ENCODE results near the gene TPRG1. TPM values are rescaled to one million over a fixed set of nuclear protein-coding genes. Genes with fewer than 3 reads are reported as not detected.

Gene TPRG1
- total RNA-seq, 1 experiment from 2014 or later, result 0.55 TPM

DNA sequence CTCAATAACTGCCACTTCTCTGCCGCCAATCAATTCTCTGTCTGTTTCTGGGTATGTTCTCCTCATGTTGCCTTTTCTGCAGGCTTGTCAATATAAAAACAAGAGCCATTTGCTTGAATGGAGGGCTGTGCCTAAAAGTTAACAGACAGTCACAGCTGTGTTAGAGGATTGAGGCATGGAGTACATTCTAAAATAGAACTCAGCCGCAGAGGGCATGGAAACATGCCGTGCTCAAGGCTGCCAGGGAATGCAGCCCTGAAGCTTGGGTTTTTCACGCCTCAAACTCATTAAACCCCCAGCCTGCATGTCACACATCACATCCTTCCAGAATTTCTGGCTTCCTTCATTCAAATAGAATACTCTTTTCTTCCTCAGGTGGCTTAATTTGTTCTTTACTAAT, 166.6 kb downstream of the TPRG1 start:
- ChIA-PET POLR2A (interaction anchor here (0.6 kb wide), 1 partner anchor 1523 kb away, joined by 6 read pairs; no protein-coding TSS in a partner anchor), CTCF (interaction anchor here (1.0 kb wide), 1 partner anchor 43 kb away, joined by 3 read pairs; no protein-coding TSS in a partner anchor)
- Mint-ChIP-seq H3K36me3 (no peaks in the 10 kb centered on the region), H3K27ac (no peak overlapping the region), H3K27me3 (ENCODE audit: low read depth) (no peaks in the 10 kb centered on the region), H3K9me3 (no peaks in the 10 kb centered on the region), H3K4me3 (no peak overlapping the region), H3K4me1 (0 out of 2 replicates have a peak, but pooled peaks cover 2% of the 10 kb centered on the region)
- DNase-seq (ENCODE audit: low spot score) (no peak), ATAC-seq (no peak)
- TF ChIP-seq, protein P1, sequence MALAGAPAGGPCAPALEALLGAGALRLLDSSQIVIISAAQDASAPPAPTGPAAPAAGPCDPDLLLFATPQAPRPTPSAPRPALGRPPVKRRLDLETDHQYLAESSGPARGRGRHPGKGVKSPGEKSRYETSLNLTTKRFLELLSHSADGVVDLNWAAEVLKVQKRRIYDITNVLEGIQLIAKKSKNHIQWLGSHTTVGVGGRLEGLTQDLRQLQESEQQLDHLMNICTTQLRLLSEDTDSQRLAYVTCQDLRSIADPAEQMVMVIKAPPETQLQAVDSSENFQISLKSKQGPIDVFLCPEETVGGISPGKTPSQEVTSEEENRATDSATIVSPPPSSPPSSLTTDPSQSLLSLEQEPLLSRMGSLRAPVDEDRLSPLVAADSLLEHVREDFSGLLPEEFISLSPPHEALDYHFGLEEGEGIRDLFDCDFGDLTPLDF (CRISPR knock-in tag; IDR thresholded peaks at IDR 0.05), result no peak

DNA sequence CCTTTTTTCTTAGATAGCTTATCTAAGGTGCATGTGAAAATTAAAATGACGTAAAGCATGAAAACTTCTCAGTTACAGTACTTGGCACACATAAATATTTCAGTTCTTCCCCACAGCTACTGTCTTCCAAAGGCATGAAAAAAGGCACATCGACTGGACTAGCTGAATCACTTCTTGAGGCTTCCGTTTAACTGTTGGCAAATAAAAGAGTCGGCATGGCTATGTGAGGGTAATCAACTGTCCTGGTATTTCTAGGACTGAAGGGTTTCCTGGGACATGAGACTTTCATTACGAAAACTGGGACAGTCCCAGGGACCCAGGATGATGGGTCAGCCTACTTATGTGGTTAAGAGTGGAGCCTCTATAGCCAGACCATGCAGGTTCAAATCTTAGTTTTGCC, 168.2 kb downstream of the TPRG1 start:
- H3K4me1 Mint-ChIP-seq, result 0 out of 2 replicates have a peak, but pooled peaks cover 2% of the 10 kb centered on the region
- no peak for TF ChIP-seq CREB1 (CRISPR knock-in tag; IDR thresholded peaks at IDR 0.05)
- TF ChIP-seq SMAD3 (CRISPR knock-in tag; IDR thresholded peaks at IDR 0.05; ENCODE audit: borderline replicate concordance), result no peak
- TF ChIP-seq, protein P2, sequence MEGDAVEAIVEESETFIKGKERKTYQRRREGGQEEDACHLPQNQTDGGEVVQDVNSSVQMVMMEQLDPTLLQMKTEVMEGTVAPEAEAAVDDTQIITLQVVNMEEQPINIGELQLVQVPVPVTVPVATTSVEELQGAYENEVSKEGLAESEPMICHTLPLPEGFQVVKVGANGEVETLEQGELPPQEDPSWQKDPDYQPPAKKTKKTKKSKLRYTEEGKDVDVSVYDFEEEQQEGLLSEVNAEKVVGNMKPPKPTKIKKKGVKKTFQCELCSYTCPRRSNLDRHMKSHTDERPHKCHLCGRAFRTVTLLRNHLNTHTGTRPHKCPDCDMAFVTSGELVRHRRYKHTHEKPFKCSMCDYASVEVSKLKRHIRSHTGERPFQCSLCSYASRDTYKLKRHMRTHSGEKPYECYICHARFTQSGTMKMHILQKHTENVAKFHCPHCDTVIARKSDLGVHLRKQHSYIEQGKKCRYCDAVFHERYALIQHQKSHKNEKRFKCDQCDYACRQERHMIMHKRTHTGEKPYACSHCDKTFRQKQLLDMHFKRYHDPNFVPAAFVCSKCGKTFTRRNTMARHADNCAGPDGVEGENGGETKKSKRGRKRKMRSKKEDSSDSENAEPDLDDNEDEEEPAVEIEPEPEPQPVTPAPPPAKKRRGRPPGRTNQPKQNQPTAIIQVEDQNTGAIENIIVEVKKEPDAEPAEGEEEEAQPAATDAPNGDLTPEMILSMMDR (IDR thresholded peaks at IDR 0.05), result no peak
- no peak for TF ChIP-seq EMX1 (CRISPR knock-in tag; IDR thresholded peaks at IDR 0.05)
- TF ChIP-seq MYBL2 (CRISPR knock-in tag; IDR thresholded peaks at IDR 0.05), result no peak
- TF ChIP-seq SP1 (CRISPR knock-in tag; conservative IDR thresholded peaks at IDR 0.05), result no peak
- no peak for TF ChIP-seq ZBTB21 (CRISPR knock-in tag; IDR thresholded peaks at IDR 0.05; ENCODE audit: borderline replicate concordance)
- TF ChIP-seq, protein P3, sequence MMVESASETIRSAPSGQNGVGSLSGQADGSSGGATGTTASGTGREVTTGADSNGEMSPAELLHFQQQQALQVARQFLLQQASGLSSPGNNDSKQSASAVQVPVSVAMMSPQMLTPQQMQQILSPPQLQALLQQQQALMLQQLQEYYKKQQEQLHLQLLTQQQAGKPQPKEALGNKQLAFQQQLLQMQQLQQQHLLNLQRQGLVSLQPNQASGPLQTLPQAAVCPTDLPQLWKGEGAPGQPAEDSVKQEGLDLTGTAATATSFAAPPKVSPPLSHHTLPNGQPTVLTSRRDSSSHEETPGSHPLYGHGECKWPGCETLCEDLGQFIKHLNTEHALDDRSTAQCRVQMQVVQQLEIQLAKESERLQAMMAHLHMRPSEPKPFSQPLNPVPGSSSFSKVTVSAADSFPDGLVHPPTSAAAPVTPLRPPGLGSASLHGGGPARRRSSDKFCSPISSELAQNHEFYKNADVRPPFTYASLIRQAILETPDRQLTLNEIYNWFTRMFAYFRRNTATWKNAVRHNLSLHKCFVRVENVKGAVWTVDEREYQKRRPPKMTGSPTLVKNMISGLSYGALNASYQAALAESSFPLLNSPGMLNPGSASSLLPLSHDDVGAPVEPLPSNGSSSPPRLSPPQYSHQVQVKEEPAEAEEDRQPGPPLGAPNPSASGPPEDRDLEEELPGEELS (CRISPR knock-in tag; IDR thresholded peaks at IDR 0.05), result no peak
- TF ChIP-seq, protein P4, sequence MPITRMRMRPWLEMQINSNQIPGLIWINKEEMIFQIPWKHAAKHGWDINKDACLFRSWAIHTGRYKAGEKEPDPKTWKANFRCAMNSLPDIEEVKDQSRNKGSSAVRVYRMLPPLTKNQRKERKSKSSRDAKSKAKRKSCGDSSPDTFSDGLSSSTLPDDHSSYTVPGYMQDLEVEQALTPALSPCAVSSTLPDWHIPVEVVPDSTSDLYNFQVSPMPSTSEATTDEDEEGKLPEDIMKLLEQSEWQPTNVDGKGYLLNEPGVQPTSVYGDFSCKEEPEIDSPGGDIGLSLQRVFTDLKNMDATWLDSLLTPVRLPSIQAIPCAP (CRISPR knock-in tag; IDR thresholded peaks at IDR 0.05), result no peak
- TF ChIP-seq, protein P5, sequence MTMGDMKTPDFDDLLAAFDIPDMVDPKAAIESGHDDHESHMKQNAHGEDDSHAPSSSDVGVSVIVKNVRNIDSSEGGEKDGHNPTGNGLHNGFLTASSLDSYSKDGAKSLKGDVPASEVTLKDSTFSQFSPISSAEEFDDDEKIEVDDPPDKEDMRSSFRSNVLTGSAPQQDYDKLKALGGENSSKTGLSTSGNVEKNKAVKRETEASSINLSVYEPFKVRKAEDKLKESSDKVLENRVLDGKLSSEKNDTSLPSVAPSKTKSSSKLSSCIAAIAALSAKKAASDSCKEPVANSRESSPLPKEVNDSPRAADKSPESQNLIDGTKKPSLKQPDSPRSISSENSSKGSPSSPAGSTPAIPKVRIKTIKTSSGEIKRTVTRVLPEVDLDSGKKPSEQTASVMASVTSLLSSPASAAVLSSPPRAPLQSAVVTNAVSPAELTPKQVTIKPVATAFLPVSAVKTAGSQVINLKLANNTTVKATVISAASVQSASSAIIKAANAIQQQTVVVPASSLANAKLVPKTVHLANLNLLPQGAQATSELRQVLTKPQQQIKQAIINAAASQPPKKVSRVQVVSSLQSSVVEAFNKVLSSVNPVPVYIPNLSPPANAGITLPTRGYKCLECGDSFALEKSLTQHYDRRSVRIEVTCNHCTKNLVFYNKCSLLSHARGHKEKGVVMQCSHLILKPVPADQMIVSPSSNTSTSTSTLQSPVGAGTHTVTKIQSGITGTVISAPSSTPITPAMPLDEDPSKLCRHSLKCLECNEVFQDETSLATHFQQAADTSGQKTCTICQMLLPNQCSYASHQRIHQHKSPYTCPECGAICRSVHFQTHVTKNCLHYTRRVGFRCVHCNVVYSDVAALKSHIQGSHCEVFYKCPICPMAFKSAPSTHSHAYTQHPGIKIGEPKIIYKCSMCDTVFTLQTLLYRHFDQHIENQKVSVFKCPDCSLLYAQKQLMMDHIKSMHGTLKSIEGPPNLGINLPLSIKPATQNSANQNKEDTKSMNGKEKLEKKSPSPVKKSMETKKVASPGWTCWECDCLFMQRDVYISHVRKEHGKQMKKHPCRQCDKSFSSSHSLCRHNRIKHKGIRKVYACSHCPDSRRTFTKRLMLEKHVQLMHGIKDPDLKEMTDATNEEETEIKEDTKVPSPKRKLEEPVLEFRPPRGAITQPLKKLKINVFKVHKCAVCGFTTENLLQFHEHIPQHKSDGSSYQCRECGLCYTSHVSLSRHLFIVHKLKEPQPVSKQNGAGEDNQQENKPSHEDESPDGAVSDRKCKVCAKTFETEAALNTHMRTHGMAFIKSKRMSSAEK (CRISPR knock-in tag; IDR thresholded peaks at IDR 0.05; ENCODE audit: borderline replicate concordance), result no peak
- no peak for TF ChIP-seq CBFB (CRISPR knock-in tag; IDR thresholded peaks at IDR 0.05; ENCODE audit: low read depth)
- TF ChIP-seq ZNF263 (CRISPR knock-in tag; IDR thresholded peaks at IDR 0.05; ENCODE audit: low read depth), result no peak
- no peak for TF ChIP-seq KAT7 (CRISPR knock-in tag; IDR thresholded peaks at IDR 0.05; ENCODE audit: borderline replicate concordance)
- TF ChIP-seq NFE2L1 (CRISPR knock-in tag; IDR thresholded peaks at IDR 0.05), result no peak
- TF ChIP-seq, protein P6, sequence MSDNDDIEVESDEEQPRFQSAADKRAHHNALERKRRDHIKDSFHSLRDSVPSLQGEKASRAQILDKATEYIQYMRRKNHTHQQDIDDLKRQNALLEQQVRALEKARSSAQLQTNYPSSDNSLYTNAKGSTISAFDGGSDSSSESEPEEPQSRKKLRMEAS (CRISPR knock-in tag; IDR thresholded peaks at IDR 0.05), result no peak
- no peak for TF ChIP-seq IRF2 (CRISPR knock-in tag; IDR thresholded peaks at IDR 0.05; ENCODE audit: borderline replicate concordance, low read depth)
- TF ChIP-seq, protein P7, sequence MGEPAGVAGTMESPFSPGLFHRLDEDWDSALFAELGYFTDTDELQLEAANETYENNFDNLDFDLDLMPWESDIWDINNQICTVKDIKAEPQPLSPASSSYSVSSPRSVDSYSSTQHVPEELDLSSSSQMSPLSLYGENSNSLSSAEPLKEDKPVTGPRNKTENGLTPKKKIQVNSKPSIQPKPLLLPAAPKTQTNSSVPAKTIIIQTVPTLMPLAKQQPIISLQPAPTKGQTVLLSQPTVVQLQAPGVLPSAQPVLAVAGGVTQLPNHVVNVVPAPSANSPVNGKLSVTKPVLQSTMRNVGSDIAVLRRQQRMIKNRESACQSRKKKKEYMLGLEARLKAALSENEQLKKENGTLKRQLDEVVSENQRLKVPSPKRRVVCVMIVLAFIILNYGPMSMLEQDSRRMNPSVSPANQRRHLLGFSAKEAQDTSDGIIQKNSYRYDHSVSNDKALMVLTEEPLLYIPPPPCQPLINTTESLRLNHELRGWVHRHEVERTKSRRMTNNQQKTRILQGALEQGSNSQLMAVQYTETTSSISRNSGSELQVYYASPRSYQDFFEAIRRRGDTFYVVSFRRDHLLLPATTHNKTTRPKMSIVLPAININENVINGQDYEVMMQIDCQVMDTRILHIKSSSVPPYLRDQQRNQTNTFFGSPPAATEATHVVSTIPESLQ (CRISPR knock-in tag; IDR thresholded peaks at IDR 0.05), result no peak
- TF ChIP-seq, protein P8, sequence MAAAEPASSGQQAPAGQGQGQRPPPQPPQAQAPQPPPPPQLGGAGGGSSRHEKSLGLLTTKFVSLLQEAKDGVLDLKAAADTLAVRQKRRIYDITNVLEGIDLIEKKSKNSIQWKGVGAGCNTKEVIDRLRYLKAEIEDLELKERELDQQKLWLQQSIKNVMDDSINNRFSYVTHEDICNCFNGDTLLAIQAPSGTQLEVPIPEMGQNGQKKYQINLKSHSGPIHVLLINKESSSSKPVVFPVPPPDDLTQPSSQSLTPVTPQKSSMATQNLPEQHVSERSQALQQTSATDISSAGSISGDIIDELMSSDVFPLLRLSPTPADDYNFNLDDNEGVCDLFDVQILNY (CRISPR knock-in tag; IDR thresholded peaks at IDR 0.05), result no peak
- H3K36me3 Mint-ChIP-seq, result no peaks in the 10 kb centered on the region
- no peak overlapping the region for H3K4me3 Mint-ChIP-seq
- POLR2A ChIA-PET, result no interaction called here
- no peaks in the 10 kb centered on the region for H3K27me3 Mint-ChIP-seq (ENCODE audit: low read depth)
- no peak for DNase-seq (ENCODE audit: low spot score)
- ATAC-seq, result no peak
- H3K9me3 Mint-ChIP-seq, result no peaks in the 10 kb centered on the region
- H3K27ac Mint-ChIP-seq, result no peak overlapping the region
- CTCF ChIA-PET, result no interaction called here
